ENCODE measurements around the gene STAG3.

DNA sequence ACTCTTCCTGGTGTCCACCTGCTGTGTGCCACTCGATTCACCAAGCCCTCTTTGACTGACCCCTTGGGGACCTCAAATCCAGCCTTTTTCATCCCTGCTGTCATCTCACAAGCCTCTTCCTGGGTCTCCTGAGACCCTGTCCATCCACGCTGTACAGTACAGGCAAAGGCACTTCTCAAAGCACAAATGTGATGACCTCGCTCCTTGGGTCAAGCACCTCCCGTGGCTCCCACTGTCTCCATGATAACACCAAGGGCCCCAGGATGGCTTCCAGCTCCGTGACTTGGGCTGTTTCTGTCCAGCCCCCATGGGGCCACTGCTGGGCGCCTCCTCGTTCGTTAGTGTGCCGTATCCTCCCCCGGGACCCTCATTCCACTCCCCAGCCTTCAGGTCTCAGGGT is 70.8 kb downstream of the STAG3 start:
- no peak for TF ChIP-seq POLR2A (IDR thresholded peaks at IDR 0.05; ENCODE audit: extremely low read depth, insufficient read length)
- no peak for TF ChIP-seq CTCF (IDR thresholded peaks at IDR 0.05; ENCODE audit: low read depth, low read length)
- TF ChIP-seq MYC (IDR thresholded peaks at IDR 0.05; ENCODE audit: low read depth, low read length), result no peak
- TF ChIP-seq, protein P1, sequence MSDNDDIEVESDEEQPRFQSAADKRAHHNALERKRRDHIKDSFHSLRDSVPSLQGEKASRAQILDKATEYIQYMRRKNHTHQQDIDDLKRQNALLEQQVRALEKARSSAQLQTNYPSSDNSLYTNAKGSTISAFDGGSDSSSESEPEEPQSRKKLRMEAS (IDR thresholded peaks at IDR 0.05; ENCODE audit: low read depth, low read length), result no peak
